HepG2 (cell line): ENCODE measurements around the gene DCUN1D2. TPM values are rescaled to one million over a fixed set of nuclear protein-coding genes. Genes with fewer than 3 reads are reported as not detected.

ENCODE experiments used
- AKAP8 ChIP-seq: sonication (generic); formaldehyde crosslinking; IDR thresholded peaks from 2 replicates; pipeline ENCODE4 v1.5.1; 2020; ENCODE audit warnings: mild to moderate bottlenecking, missing genetic modification reagents
- CREM ChIP-seq, 2 experiments: sonication (generic) in 1 of 2; formaldehyde crosslinking in 1 of 2; IDR thresholded peaks; 2 replicates each; pipeline versions ENCODE4 v1.4.0 to v1.6.1; 2016 to 2020; ENCODE audit warnings: antibody characterized with exemption in 1 of 2, mild to moderate bottlenecking in 1 of 2, missing genetic modification reagents in 1 of 2
- FOSL1 ChIP-seq: sonication (generic); formaldehyde crosslinking; IDR thresholded peaks from 2 replicates; pipeline ENCODE4 v1.9.0; 2021; ENCODE audit warnings: missing genetic modification reagents, borderline replicate concordance
- MBNL3 ChIP-seq: fragments of 250-450 bp; sonication (Bioruptor Pico); conservative IDR thresholded peaks from 2 replicates; pipeline ENCODE4 v1.8.0; 2022; ENCODE audit warnings: mild to moderate bottlenecking, inconsistent platforms
- MED8 ChIP-seq: sonication (generic); formaldehyde crosslinking; IDR thresholded peaks from 2 replicates; pipeline ENCODE4 v1.8.1; 2023; ENCODE audit warnings: mild to moderate bottlenecking, missing genetic modification reagents; ENCODE audit not compliant: insufficient replicate concordance
- PRDM15 ChIP-seq: sonication (generic); formaldehyde crosslinking; IDR thresholded peaks from 2 replicates; pipeline ENCODE4 v1.4.0; 2020; ENCODE audit warnings: missing genetic modification reagents
- SP5 ChIP-seq: IDR thresholded peaks from 2 replicates; pipeline ENCODE4 v1.6.1; 2016; ENCODE audit warnings: low read depth, borderline replicate concordance
- ZNF280D ChIP-seq: sonication (generic); formaldehyde crosslinking; IDR thresholded peaks from 2 replicates; pipeline ENCODE4 v1.5.1; 2020; ENCODE audit warnings: mild to moderate bottlenecking, missing genetic modification reagents
- ZNF318 ChIP-seq: sonication (generic); formaldehyde crosslinking; IDR thresholded peaks from 2 replicates; pipeline ENCODE4 v1.4.0; 2020; ENCODE audit warnings: mild to moderate bottlenecking, missing genetic modification reagents
- ZNF333 ChIP-seq: sonication (generic); formaldehyde crosslinking; IDR thresholded peaks from 2 replicates; pipeline ENCODE4 v1.4.0; 2020; ENCODE audit warnings: mild to moderate bottlenecking, missing genetic modification reagents, borderline replicate concordance
- ZNF432 ChIP-seq: sonication (generic); formaldehyde crosslinking; IDR thresholded peaks from 2 replicates; pipeline ENCODE4 v1.5.0; 2020; ENCODE audit warnings: missing genetic modification reagents, mild to moderate bottlenecking, borderline replicate concordance
- ZNF572 ChIP-seq: sonication (generic); formaldehyde crosslinking; IDR thresholded peaks from 2 replicates; pipeline ENCODE4 v1.5.1; 2020; ENCODE audit warnings: mild to moderate bottlenecking, missing genetic modification reagents
- ZNF773 ChIP-seq: sonication (generic); formaldehyde crosslinking; IDR thresholded peaks from 2 replicates; pipeline ENCODE4 v1.4.0; 2020; ENCODE audit warnings: missing genetic modification reagents, borderline replicate concordance
- ZNF841 ChIP-seq: sonication (generic); formaldehyde crosslinking; IDR thresholded peaks from 2 replicates; pipeline ENCODE4 v1.8.1; 2023; ENCODE audit warnings: missing genetic modification reagents, borderline replicate concordance
- polyA plus RNA-seq, 8 experiments: library from polyadenylated mRNA; depleted of rRNA in 3 of 8; stranded (reverse) in 7 of 8; unstranded in 1 of 8; fragments of >200 nt; fragmentation: Illumina TruSeq in 4 of 8; extraction: Trizol in 4 of 8; gene quantifications; 2 replicates each; pipeline versions ENCODE4 v1.2.1 to v1.2.3, GENCODE V29; 2011 to 2016; ENCODE audit warnings: low read depth in 4 of 8, missing spikeins in 1 of 8, mixed read lengths in 1 of 8; ENCODE audit not compliant: insufficient read depth in 1 of 8
- total RNA-seq, 5 experiments: library from RNA; depleted of rRNA; stranded (reverse); fragments of >200 nt; fragmentation: Illumina TruSeq; extraction: Trizol; gene quantifications; 2 replicates each; pipeline ENCODE4 v1.2.3, GENCODE V29; 2016; ENCODE audit warnings: low read depth in 1 of 5

DCUN1D2 gene
- total and polyA plus RNA-seq, 2 of the 13 experiments (the other 11 are each of a cell fraction or from before 2014, with no cell fraction given): 9.1 to 9.6 TPM

GRCh38 chr13:113493315-113493951 lies 2.9 kb upstream of the DCUN1D2 start (continued):
- TF ChIP-seq MED8 (no peak), ZNF333 (no peak), ZNF432 (CRISPR knock-in tag) (no peak), FOSL1 (CRISPR knock-in tag) (peak; percentile 89), SP5 (no peak), ZNF318 (no peak), MBNL3 (CRISPR knock-in tag) (no peak), ZNF841 (no peak), ZNF572 (CRISPR knock-in tag) (no peak), AKAP8 (CRISPR knock-in tag) (no peak), CREM (IDR thresholded peaks at IDR 0.05) (0 out of 2 replicates have a peak, but pooled peaks have one; percentile 27), CREM (CRISPR knock-in tag; IDR thresholded peaks at IDR 0.05) (no peak), ZNF773 (no peak), PRDM15 (no peak), ZNF280D (CRISPR knock-in tag) (no peak)
